Measurements from ENCODE around the gene PCDHB16. TPM values are rescaled to one million over a fixed set of nuclear protein-coding genes. Genes with fewer than 3 reads are reported as not detected.
"Not testable (repeated sequence)": the region's sequence is repeated elsewhere in the genome, so short reads cannot be mapped to it uniquely, and the experiment has no call there.

The PCDHB16 gene
- total RNA-seq, 1 donor = under 0.01 TPM

- no peak for TF ChIP-seq CTCF (IDR thresholded peaks at IDR 0.05; ENCODE audit: insufficient read depth, low read depth, low read length)
- no peak for DNase-seq (ENCODE audit: low read depth)
- H3K4me3 ChIP-seq (ENCODE audit: low read depth, low read length) = no peak overlapping the region
Measured at GRCh38 chr5:141155540-141156374, 26.4 kb upstream of the PCDHB16 start.

- not testable (repeated sequence) for H3K4me3 ChIP-seq (ENCODE audit: low read depth, low read length)
Measured at GRCh38 chr5:141157356-141157755, 24.8 kb upstream of the PCDHB16 start.

GRCh38 chr5:141157901-141158300 is 24.3 kb upstream of the PCDHB16 start:
- H3K4me3 ChIP-seq (ENCODE audit: low read depth, low read length); DNase-seq (ENCODE audit: low read depth): not testable (repeated sequence)

More at GRCh38 chr5:141157356-141157755, 24.8 kb upstream of the PCDHB16 start:
- not testable (repeated sequence) for DNase-seq (ENCODE audit: low read depth)

GRCh38 chr5:141172381-141173204 is 9.6 kb upstream of the PCDHB16 start, which contains the start of gene PCDHB7:
Gene PCDHB7 (plus strand): TSS chr5:141172644. CDS start chr5:141172836, 192 bp downstream.
- no peak within 1 kb of the TSS for H3K4me3 ChIP-seq (ENCODE audit: low read depth, low read length)
- peak; percentile 52 for TF ChIP-seq CTCF (IDR thresholded peaks at IDR 0.05; ENCODE audit: insufficient read depth, low read depth, low read length)
- peak; percentile 10 for DNase-seq (ENCODE audit: low read depth)

GRCh38 chr5:141174291-141175104 is 7.7 kb upstream of the PCDHB16 start:
- H3K4me3 ChIP-seq (ENCODE audit: low read depth, low read length); DNase-seq (ENCODE audit: low read depth): not testable (repeated sequence)

GRCh38 chr5:141175933-141176332 is 6.3 kb upstream of the PCDHB16 start:
- DNase-seq (ENCODE audit: low read depth) = no peak
- no peak for TF ChIP-seq CTCF (IDR thresholded peaks at IDR 0.05; ENCODE audit: insufficient read depth, low read depth, low read length)
- H3K4me3 ChIP-seq (ENCODE audit: low read depth, low read length) = no peak overlapping the region

GRCh38 chr5:141177577-141178191 is 4.5 kb upstream of the PCDHB16 start, which contains the start of gene PCDHB8:
Gene PCDHB8 (plus strand): TSS chr5:141177790. CDS start chr5:141178035, 245 bp downstream.
- not testable (repeated sequence) for H3K4me3 ChIP-seq (ENCODE audit: low read depth, low read length); DNase-seq (ENCODE audit: low read depth)

GRCh38 chr5:141179371-141179770 is 2.8 kb upstream of the PCDHB16 start:
- H3K4me3 ChIP-seq (ENCODE audit: low read depth, low read length); DNase-seq (ENCODE audit: low read depth): not testable (repeated sequence)

GRCh38 chr5:141179876-141180275 is 2.3 kb upstream of the PCDHB16 start:
- H3K4me3 ChIP-seq (ENCODE audit: low read depth, low read length); DNase-seq (ENCODE audit: low read depth): not testable (repeated sequence)
